ENCODE data around the gene SSC5D.
"Not testable (repeated sequence)": the region's sequence is repeated elsewhere in the genome, so short reads cannot be mapped to it uniquely, and the experiment has no call there.

The SSC5D gene

GRCh38 chr19:55527197-55528029 lies 39.2 kb downstream of the SSC5D start:
- in situ Hi-C loops (cut with MboI; ENCODE audit: low pct_unique_long_range_greater_than_20kb, low sequenced_read_pairs): no loop called here
- DNase-seq: no peak

- in situ Hi-C loops (cut with MboI; ENCODE audit: low pct_unique_long_range_greater_than_20kb, low sequenced_read_pairs): no loop called here
- DNase-seq: no peak
Observed at GRCh38 chr19:55528030-55528803, 40.0 kb downstream of the SSC5D start.

GRCh38 chr19:55529636-55530234 lies 41.5 kb downstream of the SSC5D start:
- in situ Hi-C loops (cut with MboI; ENCODE audit: low pct_unique_long_range_greater_than_20kb, low sequenced_read_pairs): no loop called here
- DNase-seq: no peak

- in situ Hi-C loops (cut with MboI; ENCODE audit: low pct_unique_long_range_greater_than_20kb, low sequenced_read_pairs): no loop called here
- DNase-seq: no peak
Observed at GRCh38 chr19:55530996-55531395, 42.8 kb downstream of the SSC5D start.

GRCh38 chr19:55534280-55534679 lies 46.0 kb downstream of the SSC5D start:
- in situ Hi-C loops (cut with MboI; ENCODE audit: low pct_unique_long_range_greater_than_20kb, low sequenced_read_pairs); DNase-seq: not testable (repeated sequence)

GRCh38 chr19:55535173-55535964 lies 47.1 kb downstream of the SSC5D start:
- in situ Hi-C loops (cut with MboI; ENCODE audit: low pct_unique_long_range_greater_than_20kb, low sequenced_read_pairs): no loop called here
- no peak for DNase-seq

GRCh38 chr19:55535965-55536350 lies 47.7 kb downstream of the SSC5D start:
- in situ Hi-C loops (cut with MboI; ENCODE audit: low pct_unique_long_range_greater_than_20kb, low sequenced_read_pairs): no loop called here
- no peak for DNase-seq

- in situ Hi-C loops (cut with MboI; ENCODE audit: low pct_unique_long_range_greater_than_20kb, low sequenced_read_pairs): no loop called here
- DNase-seq: no peak
Observed at GRCh38 chr19:55536366-55536765, 48.1 kb downstream of the SSC5D start.

GRCh38 chr19:55536951-55537740 lies 48.9 kb downstream of the SSC5D start, which contains the start of gene SBK2:
SBK2 (minus strand) TSS chr19:55537133; CDS start chr19:55536294, 839 bp downstream.
- in situ Hi-C loops (cut with MboI; ENCODE audit: low pct_unique_long_range_greater_than_20kb, low sequenced_read_pairs): no loop called here
- DNase-seq: no peak

GRCh38 chr19:55537741-55538111 lies 49.5 kb downstream of the SSC5D start:
- DNase-seq: no peak

GRCh38 chr19:55538132-55538531 lies 49.9 kb downstream of the SSC5D start:
- no peak for DNase-seq
- in situ Hi-C loops (cut with MboI; ENCODE audit: low pct_unique_long_range_greater_than_20kb, low sequenced_read_pairs): no loop called here

More at GRCh38 chr19:55537741-55538111, 49.5 kb downstream of the SSC5D start:
- in situ Hi-C loops (cut with MboI; ENCODE audit: low pct_unique_long_range_greater_than_20kb, low sequenced_read_pairs): no loop called here

- DNase-seq: no peak
- in situ Hi-C loops (cut with MboI; ENCODE audit: low pct_unique_long_range_greater_than_20kb, low sequenced_read_pairs): no loop called here
Observed at GRCh38 chr19:55539090-55539984, 51.1 kb downstream of the SSC5D start.

GRCh38 chr19:55540619-55541018 lies 52.4 kb downstream of the SSC5D start:
- in situ Hi-C loops (cut with MboI; ENCODE audit: low pct_unique_long_range_greater_than_20kb, low sequenced_read_pairs): no loop called here

GRCh38 chr19:55541091-55541490 lies 52.9 kb downstream of the SSC5D start:
- DNase-seq: no peak
- in situ Hi-C loops (cut with MboI; ENCODE audit: low pct_unique_long_range_greater_than_20kb, low sequenced_read_pairs): no loop called here

More at GRCh38 chr19:55540619-55541018, 52.4 kb downstream of the SSC5D start:
- DNase-seq: no peak

GRCh38 chr19:55542292-55542855 lies 54.1 kb downstream of the SSC5D start:
- no peak for DNase-seq
- in situ Hi-C loops (cut with MboI; ENCODE audit: low pct_unique_long_range_greater_than_20kb, low sequenced_read_pairs): no loop called here

- no peak for DNase-seq
- in situ Hi-C loops (cut with MboI; ENCODE audit: low pct_unique_long_range_greater_than_20kb, low sequenced_read_pairs): no loop called here
Observed at GRCh38 chr19:55543567-55543966, 55.3 kb downstream of the SSC5D start.

GRCh38 chr19:55544014-55544413 lies 55.8 kb downstream of the SSC5D start:
- in situ Hi-C loops (cut with MboI; ENCODE audit: low pct_unique_long_range_greater_than_20kb, low sequenced_read_pairs): no loop called here
- DNase-seq: no peak
